OCI-LY1 (cell line): ENCODE measurements around the gene GCNA.
"Not testable (repeated sequence)": the region's sequence is repeated elsewhere in the genome, so short reads cannot be mapped to it uniquely, and the experiment has no call there.

Source experiments
- H2AFZ ChIP-seq: fragments of 200-600 bp; sonication (generic), shearing (Covaris generic); 2 replicates; pipeline ENCODE4 v1.6.0; 2014; ENCODE audit warnings: antibody characterized with exemption, mild to moderate bottlenecking, low read length
- H3F3A ChIP-seq: fragments of 200-600 bp; sonication (generic), shearing (Covaris generic); 2 replicates; pipeline ENCODE4 v1.6.0; 2014; ENCODE audit warnings: mild to moderate bottlenecking, antibody characterized with exemption, low read length, moderate library complexity; ENCODE audit not compliant: insufficient read depth
- H3K27ac ChIP-seq: fragments of 200-600 bp; sonication (generic); 2 replicates; pipeline ENCODE4 v1.5.1; 2014; ENCODE audit warnings: low read length, mixed run types, mild to moderate bottlenecking, low read depth; ENCODE audit not compliant: poor library complexity, severe bottlenecking
- H3K27me3 ChIP-seq: fragments of 200-600 bp; sonication (generic); 2 replicates; pipeline ENCODE4 v1.6.0; 2014; ENCODE audit warnings: antibody characterized with exemption, mild to moderate bottlenecking, low read length, moderate library complexity; ENCODE audit not compliant: insufficient read depth
- H3K36me3 ChIP-seq: fragments of 200-600 bp; sonication (generic); 2 replicates; pipeline ENCODE4 v1.6.1; 2014; ENCODE audit warnings: mild to moderate bottlenecking, antibody characterized with exemption, low read length, moderate library complexity, mixed read lengths; ENCODE audit not compliant: insufficient read depth
- H3K4me1 ChIP-seq: fragments of 200-600 bp; sonication (generic); 2 replicates; pipeline ENCODE4 v1.5.1; 2014; ENCODE audit warnings: mild to moderate bottlenecking, low read length, moderate library complexity; ENCODE audit not compliant: insufficient read depth, severe bottlenecking
- H3K4me2 ChIP-seq: fragments of 200-600 bp; sonication (generic), shearing (Covaris generic); 2 replicates; pipeline ENCODE4 v1.6.1; 2014; ENCODE audit warnings: low read length
- H3K4me3 ChIP-seq: fragments of 200-600 bp; sonication (generic); 2 replicates; pipeline ENCODE4 v1.5.1; 2014; ENCODE audit warnings: low read length, low read depth, mild to moderate bottlenecking, mixed read lengths; ENCODE audit not compliant: poor library complexity, severe bottlenecking
- H3K79me2 ChIP-seq: fragments of 200-600 bp; shearing (Covaris generic); 2 replicates; pipeline ENCODE4 v1.6.1; 2016; ENCODE audit warnings: mixed run types, low read length, mixed read lengths; ENCODE audit not compliant: insufficient read depth
- H3K9ac ChIP-seq: fragments of 200-600 bp; sonication (generic), shearing (Covaris generic); 2 replicates; pipeline ENCODE4 v1.6.1; 2014; ENCODE audit warnings: mild to moderate bottlenecking, low read length, mixed read lengths
- H3K9me2 ChIP-seq: fragments of 200-600 bp; sonication (generic), shearing (Covaris generic); 2 replicates; pipeline ENCODE4 v1.6.1; 2014; ENCODE audit warnings: low read depth, mild to moderate bottlenecking, low read length, mixed read lengths
- H3K9me3 ChIP-seq: fragments of 200-600 bp; shearing (Covaris generic); 2 replicates; pipeline ENCODE4 v1.6.1; 2014; ENCODE audit warnings: low read length, mixed read lengths
- H4K20me1 ChIP-seq: fragments of 200-600 bp; sonication (generic), shearing (Covaris generic); 2 replicates; pipeline ENCODE4 v1.6.0; 2016; ENCODE audit warnings: mild to moderate bottlenecking, low read length; ENCODE audit not compliant: insufficient read depth
- CTCF ChIP-seq: fragments of 200-600 bp; sonication (generic), shearing (Covaris generic); IDR thresholded peaks from 2 replicates; pipeline ENCODE4 v1.5.1; 2017; ENCODE audit warnings: mild to moderate bottlenecking, antibody characterized with exemption, low read length, moderate library complexity, mixed read lengths
- EZH2 ChIP-seq: fragments of 200-600 bp; sonication (generic), shearing (Covaris generic); IDR thresholded peaks from 2 replicates; pipeline ENCODE4 v1.8.0; 2017; ENCODE audit warnings: borderline replicate concordance, mixed run types, mild to moderate bottlenecking, antibody characterized with exemption, low read length, moderate library complexity, mixed read lengths

The GCNA gene

GRCh38 chrX:71607488-71607887, 29.3 kb downstream of the GCNA start:
- H3K4me1 ChIP-seq: no peaks in the 10 kb centered on the region
- peaks cover 68% of the 10 kb centered on the region for H3K36me3 ChIP-seq
- no peak overlapping the region for H3K27ac ChIP-seq

GRCh38 chrX:71609095-71609750, 31.0 kb downstream of the GCNA start:
- Histone ChIP-seq H3K9me2 (no peaks in the 10 kb centered on the region), H3K9me3 (no peaks in the 10 kb centered on the region), H3K79me2 (no peaks in the 10 kb centered on the region), H3K9ac (no peak overlapping the region), H3F3A (no peaks in the 10 kb centered on the region), H3K4me3 (no peak overlapping the region), H3K4me2 (no peak overlapping the region), H3K27me3 (no peaks in the 10 kb centered on the region), H4K20me1 (no peaks in the 10 kb centered on the region), H3K4me1 (no peaks in the 10 kb centered on the region), H2AFZ (no peak overlapping the region), H3K36me3 (peaks cover 66% of the 10 kb centered on the region), H3K27ac (no peak overlapping the region)
- TF ChIP-seq CTCF (no peak), EZH2 (no peak)

More at GRCh38 chrX:71607488-71607887, 29.3 kb downstream of the GCNA start:
- TF ChIP-seq EZH2: no peak
- TF ChIP-seq CTCF: no peak
- no peak overlapping the region for H2AFZ ChIP-seq
- H3K9me3 ChIP-seq: no peaks in the 10 kb centered on the region
- H4K20me1 ChIP-seq: no peaks in the 10 kb centered on the region
- H3K4me3 ChIP-seq: no peak overlapping the region
- H3K9me2 ChIP-seq: no peaks in the 10 kb centered on the region
- no peaks in the 10 kb centered on the region for H3K27me3 ChIP-seq
- no peak overlapping the region for H3K4me2 ChIP-seq
- H3K79me2 ChIP-seq: no peaks in the 10 kb centered on the region
- no peaks in the 10 kb centered on the region for H3F3A ChIP-seq
- H3K9ac ChIP-seq: no peak overlapping the region

DNA sequence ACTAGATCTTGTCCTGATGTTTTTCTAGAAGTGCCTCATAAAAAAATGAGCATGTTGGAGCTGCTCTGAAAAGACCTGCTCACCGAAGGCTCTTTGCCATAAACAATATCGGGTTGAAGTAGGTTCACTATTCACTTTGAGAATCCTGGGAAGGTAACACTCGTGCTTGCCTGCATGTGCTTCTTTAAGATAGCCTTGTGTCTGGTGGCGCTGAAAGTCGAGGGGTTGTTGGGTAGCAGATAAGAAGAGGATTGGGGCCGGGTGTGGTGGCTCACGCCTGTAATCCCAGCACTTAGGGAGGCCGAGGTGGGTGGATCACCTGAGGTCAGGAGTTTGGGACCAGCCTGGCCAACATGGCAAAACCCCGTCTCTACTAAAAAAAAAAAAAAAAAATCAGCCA, 33.5 kb downstream of the GCNA start:
- not testable (repeated sequence) for H2AFZ ChIP-seq, H3K79me2 ChIP-seq, H3K27me3 ChIP-seq, H3K9ac ChIP-seq, H3K4me1 ChIP-seq, H3F3A ChIP-seq, H3K4me3 ChIP-seq, H4K20me1 ChIP-seq, H3K9me2 ChIP-seq, H3K4me2 ChIP-seq, H3K9me3 ChIP-seq, H3K27ac ChIP-seq
- H3K36me3 ChIP-seq: peaks cover 43% of the 10 kb centered on the region

- Histone ChIP-seq H3K27me3 (no peaks in the 10 kb centered on the region), H3K27ac (no peak overlapping the region), H3K4me2 (no peak overlapping the region), H3F3A (no peaks in the 10 kb centered on the region), H3K36me3 (peaks cover 38% of the 10 kb centered on the region), H3K9ac (no peak overlapping the region), H3K79me2 (no peaks in the 10 kb centered on the region), H4K20me1 (no peaks in the 10 kb centered on the region), H3K9me2 (no peaks in the 10 kb centered on the region), H3K4me3 (no peak overlapping the region), H3K9me3 (no peaks in the 10 kb centered on the region), H2AFZ (no peak overlapping the region), H3K4me1 (no peaks in the 10 kb centered on the region)
- TF ChIP-seq CTCF: no peak
- no peak for TF ChIP-seq EZH2
Observed at GRCh38 chrX:71612256-71612655, 34.0 kb downstream of the GCNA start.
